RPMI8226 (cell line): Measurements from ENCODE around the gene RNLS.

Source experiments
- DNase-seq: peaks from one replicate; pipeline ENCODE4 v3.0.0-alpha.2; 2015

RNLS gene

GRCh38 chr10:88473989-88474883 lies 108.9 kb downstream of the RNLS start:
- no peak for DNase-seq

GRCh38 chr10:88472540-88472939 lies 110.6 kb downstream of the RNLS start:
- DNase-seq = no peak

- no peak for DNase-seq
These were observed 111.2 kb downstream of the RNLS start for GRCh38 chr10:88471899-88472298.

GRCh38 chr10:88467835-88468485 lies 115.2 kb downstream of the RNLS start:
- DNase-seq = no peak

GRCh38 chr10:88466786-88467185 lies 116.3 kb downstream of the RNLS start:
- DNase-seq = no peak

GRCh38 chr10:88465765-88466164 lies 117.4 kb downstream of the RNLS start:
- DNase-seq = no peak

- DNase-seq = no peak
These were observed 119.3 kb downstream of the RNLS start for GRCh38 chr10:88463811-88464210.

- DNase-seq = no peak
These were observed 121.7 kb downstream of the RNLS start for GRCh38 chr10:88461426-88461825.

- no peak for DNase-seq
These were observed 123.6 kb downstream of the RNLS start for GRCh38 chr10:88459530-88459929.

- DNase-seq = no peak
These were observed 124.9 kb downstream of the RNLS start for GRCh38 chr10:88458209-88458608.

GRCh38 chr10:88457660-88458059 lies 125.5 kb downstream of the RNLS start:
- DNase-seq = no peak

- DNase-seq = no peak
These were observed 126.4 kb downstream of the RNLS start for GRCh38 chr10:88456730-88457129.

- DNase-seq = no peak
These were observed 127.3 kb downstream of the RNLS start for GRCh38 chr10:88455831-88456230.

- DNase-seq = no peak
These were observed 132.9 kb downstream of the RNLS start for GRCh38 chr10:88450201-88450600.

- DNase-seq = no peak
These were observed 140.4 kb downstream of the RNLS start for GRCh38 chr10:88442716-88443115.

- DNase-seq = no peak
These were observed 142.6 kb downstream of the RNLS start for GRCh38 chr10:88440541-88440940.

GRCh38 chr10:88439932-88440331 lies 143.2 kb downstream of the RNLS start:
- no peak for DNase-seq

GRCh38 chr10:88437411-88437810 lies 145.7 kb downstream of the RNLS start:
- DNase-seq = no peak

GRCh38 chr10:88433565-88434186 lies 149.4 kb downstream of the RNLS start:
- no peak for DNase-seq

GRCh38 chr10:88431103-88431502 lies 152.0 kb downstream of the RNLS start:
- DNase-seq = no peak

GRCh38 chr10:88428976-88429375 lies 154.1 kb downstream of the RNLS start:
- DNase-seq = no peak

- no peak for DNase-seq
These were observed 154.7 kb downstream of the RNLS start for GRCh38 chr10:88428442-88428841.

- no peak for DNase-seq
These were observed 156.1 kb downstream of the RNLS start for GRCh38 chr10:88427024-88427423.

GRCh38 chr10:88424881-88425280 lies 158.2 kb downstream of the RNLS start:
- no peak for DNase-seq
